Activated naive CD8-positive, alpha-beta T cell treated with anti-CD3 and anti-CD28 coated beads for 36 hours (primary cell): ENCODE results near the gene VRK3. TPM values are rescaled to one million over a fixed set of nuclear protein-coding genes. Genes with fewer than 3 reads are reported as not detected.
"Not testable (repeated sequence)": the region's sequence is repeated elsewhere in the genome, so short reads cannot be mapped to it uniquely, and the experiment has no call there.

ENCODE experiments used
- DNase-seq: peaks from one replicate; pipeline ENCODE4 v3.0.0; 2021
- H3K27ac Mint-ChIP-seq: one replicate; pipeline ENCODE4 v1.8.0; 2022; ENCODE audit warnings: mild to moderate bottlenecking, moderate library complexity, mixed read lengths
- H3K27me3 Mint-ChIP-seq: one replicate; pipeline ENCODE4 v1.8.0; 2022; ENCODE audit warnings: mild to moderate bottlenecking, mixed read lengths
- H3K36me3 Mint-ChIP-seq: one replicate; pipeline ENCODE4 v1.8.0; 2021; ENCODE audit warnings: mild to moderate bottlenecking, mixed read lengths
- H3K4me1 Mint-ChIP-seq: one replicate; pipeline ENCODE4 v1.8.0; 2021; ENCODE audit warnings: mixed read lengths
- H3K4me3 Mint-ChIP-seq: one replicate; pipeline ENCODE4 v1.8.0; 2022; ENCODE audit warnings: mild to moderate bottlenecking, moderate library complexity, mixed read lengths
- H3K9me3 Mint-ChIP-seq: one replicate; pipeline ENCODE4 v1.8.0; 2022; ENCODE audit warnings: mixed read lengths
- total RNA-seq, 2 experiments: library from RNA; stranded (reverse); gene quantifications; one replicate each; pipeline ENCODE4 v1.2.3, GENCODE V29; 2021

The VRK3 gene
- total RNA-seq, 2 experiments from 2014 or later, result 43.1 to 48.8 TPM

- H3K4me1 Mint-ChIP-seq, H3K36me3 Mint-ChIP-seq, DNase-seq, H3K9me3 Mint-ChIP-seq, H3K27ac Mint-ChIP-seq, H3K4me3 Mint-ChIP-seq: not testable (repeated sequence)
- H3K27me3 Mint-ChIP-seq, result peaks cover 21% of the 10 kb centered on the region
Observed at GRCh38 chr19:49959892-49960291, 65.3 kb downstream of the VRK3 start.

GRCh38 chr19:49958596-49958995 lies 66.6 kb downstream of the VRK3 start:
- not testable (repeated sequence) for H3K9me3 Mint-ChIP-seq, DNase-seq, H3K4me3 Mint-ChIP-seq, H3K36me3 Mint-ChIP-seq, H3K4me1 Mint-ChIP-seq, H3K27ac Mint-ChIP-seq
- peaks cover 21% of the 10 kb centered on the region for H3K27me3 Mint-ChIP-seq

- not testable (repeated sequence) for H3K4me3 Mint-ChIP-seq, DNase-seq, H3K27ac Mint-ChIP-seq, H3K36me3 Mint-ChIP-seq, H3K9me3 Mint-ChIP-seq
- Mint-ChIP-seq H3K27me3 (peaks cover 17% of the 10 kb centered on the region), H3K4me1 (peaks cover 10% of the 10 kb centered on the region)
Observed at GRCh38 chr19:49958144-49958543, 67.0 kb downstream of the VRK3 start.

- no peaks in the 10 kb centered on the region for H3K9me3 Mint-ChIP-seq
- no peak for DNase-seq
- peaks cover 10% of the 10 kb centered on the region for H3K4me1 Mint-ChIP-seq
- no peaks in the 10 kb centered on the region for H3K36me3 Mint-ChIP-seq
- H3K27ac Mint-ChIP-seq, result no peak overlapping the region
- peaks cover 17% of the 10 kb centered on the region for H3K27me3 Mint-ChIP-seq
- H3K4me3 Mint-ChIP-seq, result no peak overlapping the region
Observed at GRCh38 chr19:49957262-49957915, 67.8 kb downstream of the VRK3 start.

- no peaks in the 10 kb centered on the region for H3K9me3 Mint-ChIP-seq
- H3K4me1 Mint-ChIP-seq, result peaks cover 10% of the 10 kb centered on the region
- H3K36me3 Mint-ChIP-seq, result no peaks in the 10 kb centered on the region
Observed at GRCh38 chr19:49956115-49956495, 69.1 kb downstream of the VRK3 start.

GRCh38 chr19:49954933-49955332 lies 70.2 kb downstream of the VRK3 start:
- H3K4me3 Mint-ChIP-seq, result no peak overlapping the region
- DNase-seq, result no peak

More at GRCh38 chr19:49956115-49956495, 69.1 kb downstream of the VRK3 start:
- Mint-ChIP-seq H3K4me3 (no peak overlapping the region), H3K27me3 (peaks cover 15% of the 10 kb centered on the region), H3K27ac (no peak overlapping the region)
- DNase-seq, result no peak

GRCh38 chr19:49954092-49954829 lies 70.9 kb downstream of the VRK3 start:
- no peak overlapping the region for H3K27ac Mint-ChIP-seq
- H3K9me3 Mint-ChIP-seq, result no peaks in the 10 kb centered on the region
- H3K27me3 Mint-ChIP-seq, result peaks cover 23% of the 10 kb centered on the region
- H3K4me1 Mint-ChIP-seq, result peaks cover 12% of the 10 kb centered on the region
- H3K36me3 Mint-ChIP-seq, result no peaks in the 10 kb centered on the region
- no peak for DNase-seq
- H3K4me3 Mint-ChIP-seq, result no peak overlapping the region

More at GRCh38 chr19:49954933-49955332, 70.2 kb downstream of the VRK3 start:
- no peaks in the 10 kb centered on the region for H3K36me3 Mint-ChIP-seq
- peaks cover 12% of the 10 kb centered on the region for H3K4me1 Mint-ChIP-seq
- H3K27ac Mint-ChIP-seq, result no peak overlapping the region
- no peaks in the 10 kb centered on the region for H3K9me3 Mint-ChIP-seq
- H3K27me3 Mint-ChIP-seq, result peaks cover 21% of the 10 kb centered on the region

GRCh38 chr19:49953416-49953815 lies 71.8 kb downstream of the VRK3 start:
- no peaks in the 10 kb centered on the region for H3K9me3 Mint-ChIP-seq
- DNase-seq, result no peak
- peaks cover 12% of the 10 kb centered on the region for H3K4me1 Mint-ChIP-seq
- H3K27ac Mint-ChIP-seq, result no peak overlapping the region
- H3K36me3 Mint-ChIP-seq, result no peaks in the 10 kb centered on the region
- H3K4me3 Mint-ChIP-seq, result no peak overlapping the region
- peaks cover 23% of the 10 kb centered on the region for H3K27me3 Mint-ChIP-seq

- Mint-ChIP-seq H3K36me3 (no peaks in the 10 kb centered on the region), H3K27ac (no peak overlapping the region), H3K9me3 (no peaks in the 10 kb centered on the region), H3K27me3 (peaks cover 24% of the 10 kb centered on the region), H3K4me3 (no peak overlapping the region), H3K4me1 (peaks cover 12% of the 10 kb centered on the region)
- no peak for DNase-seq
Observed at GRCh38 chr19:49952906-49953305, 72.3 kb downstream of the VRK3 start.

- peaks cover 12% of the 10 kb centered on the region for H3K4me1 Mint-ChIP-seq
- H3K9me3 Mint-ChIP-seq, result no peaks in the 10 kb centered on the region
- no peak for DNase-seq
- H3K27ac Mint-ChIP-seq, result no peak overlapping the region
- no peak overlapping the region for H3K4me3 Mint-ChIP-seq
- H3K36me3 Mint-ChIP-seq, result no peaks in the 10 kb centered on the region
- H3K27me3 Mint-ChIP-seq, result peaks cover 26% of the 10 kb centered on the region
Observed at GRCh38 chr19:49952479-49952836, 72.7 kb downstream of the VRK3 start.

- Mint-ChIP-seq H3K27ac (no peak overlapping the region), H3K36me3 (no peaks in the 10 kb centered on the region), H3K4me3 (no peak overlapping the region), H3K27me3 (peaks cover 26% of the 10 kb centered on the region), H3K9me3 (no peaks in the 10 kb centered on the region), H3K4me1 (peaks cover 12% of the 10 kb centered on the region)
- DNase-seq, result no peak
Observed at GRCh38 chr19:49951806-49952478, 73.2 kb downstream of the VRK3 start.

GRCh38 chr19:49950956-49951526 lies 74.1 kb downstream of the VRK3 start:
- Mint-ChIP-seq H3K27me3 (peaks cover 26% of the 10 kb centered on the region), H3K27ac (no peak overlapping the region), H3K9me3 (no peaks in the 10 kb centered on the region), H3K4me3 (no peak overlapping the region), H3K4me1 (peaks cover 12% of the 10 kb centered on the region), H3K36me3 (no peaks in the 10 kb centered on the region)
- no peak for DNase-seq

GRCh38 chr19:49950590-49950948 lies 74.6 kb downstream of the VRK3 start:
- Mint-ChIP-seq H3K27ac (no peak overlapping the region), H3K9me3 (no peaks in the 10 kb centered on the region), H3K4me1 (peaks cover 12% of the 10 kb centered on the region), H3K36me3 (no peaks in the 10 kb centered on the region), H3K27me3 (peaks cover 26% of the 10 kb centered on the region), H3K4me3 (no peak overlapping the region)
- DNase-seq, result no peak

- H3K27ac Mint-ChIP-seq, result no peak overlapping the region
- peaks cover 12% of the 10 kb centered on the region for H3K4me1 Mint-ChIP-seq
- no peak for DNase-seq
- no peak overlapping the region for H3K4me3 Mint-ChIP-seq
- no peaks in the 10 kb centered on the region for H3K9me3 Mint-ChIP-seq
- H3K27me3 Mint-ChIP-seq, result peaks cover 26% of the 10 kb centered on the region
- no peaks in the 10 kb centered on the region for H3K36me3 Mint-ChIP-seq
Observed at GRCh38 chr19:49949742-49950589, 75.2 kb downstream of the VRK3 start.
